ENCODE data around the gene TRIM71. TPM values are rescaled to one million over a fixed set of nuclear protein-coding genes. Genes with fewer than 3 reads are reported as not detected.
A peak's percentile ranks its signal among the peaks of the same experiment; 100 is the strongest.

TRIM71 gene
- total RNA-seq, 2 donors from 2014 or later = 154 to 169 TPM

DNA sequence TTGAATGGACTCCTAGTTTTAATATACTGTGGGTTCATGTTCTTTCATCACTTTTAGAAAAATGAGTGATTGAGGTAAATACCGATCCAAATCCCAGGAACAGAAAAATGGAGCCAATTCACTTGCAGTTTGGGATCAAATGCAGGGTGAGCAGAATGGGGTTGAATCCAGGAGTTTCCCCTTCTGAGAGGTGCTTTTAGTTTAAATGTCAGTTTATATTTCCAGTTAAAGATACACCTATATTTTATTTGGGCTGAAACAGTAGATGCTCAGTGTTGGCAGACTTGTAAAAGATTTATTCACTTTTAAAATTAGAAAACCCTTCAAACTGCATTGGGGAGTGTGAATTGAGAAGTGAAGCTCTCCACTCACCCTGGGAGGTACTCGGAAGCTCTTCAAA is 2.6 kb downstream of the TRIM71 start:
- Mint-ChIP-seq H3K9me3 (no peaks in the 10 kb centered on the region), H3K27ac (peak overlapping the region; percentile 86), H3K4me3 (peak overlapping the region; percentile 93), H3K36me3 (ENCODE audit: low read depth) (peaks cover 37% of the 10 kb centered on the region), H3K4me1 (peaks cover 36% of the 10 kb centered on the region), H3K27me3 (ENCODE audit: insufficient read depth) (no peaks in the 10 kb centered on the region)
- Histone ChIP-seq H3K27me3 (ENCODE audit: control insufficient read depth, insufficient read depth, low read length, poor library complexity, severe bottlenecking) (no peaks in the 10 kb centered on the region), H3K27ac (ENCODE audit: low read depth, low read length) (no peak overlapping the region), H3K9me3 (ENCODE audit: control insufficient read depth, low read length) (no peaks in the 10 kb centered on the region), H3K9ac (ENCODE audit: extremely low read depth, low read length, poor library complexity, severe bottlenecking) (peak overlapping the region; percentile 94), H3K4me1 (ENCODE audit: control insufficient read depth, insufficient read depth, low read length) (peaks cover 22% of the 10 kb centered on the region), H3K36me3 (ENCODE audit: control insufficient read depth, insufficient read depth, low read length) (peaks cover 6% of the 10 kb centered on the region), H3K4me3 (ENCODE audit: low read length) (peak overlapping the region; percentile 91)
- WGBS, 2 experiments (ENCODE audit: insufficient coverage in 1 of 2, insufficient read length in 1 of 2) = 5 to 14% methylated on average over 2 of the region's 2 CpGs
- TF ChIP-seq, protein P1, sequence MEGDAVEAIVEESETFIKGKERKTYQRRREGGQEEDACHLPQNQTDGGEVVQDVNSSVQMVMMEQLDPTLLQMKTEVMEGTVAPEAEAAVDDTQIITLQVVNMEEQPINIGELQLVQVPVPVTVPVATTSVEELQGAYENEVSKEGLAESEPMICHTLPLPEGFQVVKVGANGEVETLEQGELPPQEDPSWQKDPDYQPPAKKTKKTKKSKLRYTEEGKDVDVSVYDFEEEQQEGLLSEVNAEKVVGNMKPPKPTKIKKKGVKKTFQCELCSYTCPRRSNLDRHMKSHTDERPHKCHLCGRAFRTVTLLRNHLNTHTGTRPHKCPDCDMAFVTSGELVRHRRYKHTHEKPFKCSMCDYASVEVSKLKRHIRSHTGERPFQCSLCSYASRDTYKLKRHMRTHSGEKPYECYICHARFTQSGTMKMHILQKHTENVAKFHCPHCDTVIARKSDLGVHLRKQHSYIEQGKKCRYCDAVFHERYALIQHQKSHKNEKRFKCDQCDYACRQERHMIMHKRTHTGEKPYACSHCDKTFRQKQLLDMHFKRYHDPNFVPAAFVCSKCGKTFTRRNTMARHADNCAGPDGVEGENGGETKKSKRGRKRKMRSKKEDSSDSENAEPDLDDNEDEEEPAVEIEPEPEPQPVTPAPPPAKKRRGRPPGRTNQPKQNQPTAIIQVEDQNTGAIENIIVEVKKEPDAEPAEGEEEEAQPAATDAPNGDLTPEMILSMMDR (conservative IDR thresholded peaks at IDR 0.05) = no peak
- DNase-seq = no peak

DNA sequence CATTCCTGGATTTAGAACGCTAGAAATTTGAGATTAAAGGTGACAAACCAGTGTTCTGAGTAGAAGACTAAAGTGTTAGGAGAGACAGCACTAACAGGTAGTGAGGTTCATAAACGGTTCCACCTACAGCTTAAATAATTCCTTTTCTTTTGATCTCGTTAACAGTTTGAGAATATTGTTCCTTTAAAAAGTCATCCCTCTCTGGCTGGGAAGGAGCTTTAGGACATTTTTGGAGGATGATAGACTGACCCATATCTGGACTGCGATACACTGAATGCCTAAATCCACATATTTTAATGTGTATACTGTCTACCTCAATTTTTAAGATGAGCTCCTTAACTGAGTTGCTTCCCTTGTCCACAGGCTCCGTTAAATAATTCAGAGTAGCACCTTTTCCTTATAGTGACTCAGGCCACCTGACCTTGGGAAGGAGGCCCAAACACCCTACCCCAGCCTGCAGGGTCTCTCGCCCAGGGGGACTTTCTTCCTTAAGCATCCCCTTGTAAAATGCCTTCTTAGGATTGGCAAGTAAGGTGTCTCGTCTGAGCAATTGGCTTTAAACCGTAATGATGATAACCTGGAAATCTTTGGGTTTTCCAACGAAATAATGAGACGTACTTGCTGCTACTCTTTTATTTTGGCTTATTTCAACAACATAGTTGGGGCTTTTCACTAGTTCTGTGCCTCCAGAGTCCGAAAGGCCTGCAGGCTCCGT is 3.3 kb downstream of the TRIM71 start:
- Histone ChIP-seq H3K9ac (ENCODE audit: extremely low read depth, low read length, poor library complexity, severe bottlenecking) (peak overlapping the region; percentile 94), H3K27ac (ENCODE audit: low read depth, low read length) (no peak overlapping the region), H3K27me3 (ENCODE audit: control insufficient read depth, insufficient read depth, low read length, poor library complexity, severe bottlenecking) (no peaks in the 10 kb centered on the region), H3K9me3 (ENCODE audit: control insufficient read depth, low read length) (no peaks in the 10 kb centered on the region), H3K36me3 (ENCODE audit: control insufficient read depth, insufficient read depth, low read length) (peaks cover 9% of the 10 kb centered on the region), H3K4me1 (ENCODE audit: control insufficient read depth, insufficient read depth, low read length) (peaks cover 17% of the 10 kb centered on the region), H3K4me3 (ENCODE audit: low read length) (peak overlapping the region; percentile 91)
- peak; percentile 49 for DNase-seq
- H3K4me1 Mint-ChIP-seq = peaks cover 38% of the 10 kb centered on the region
- TF ChIP-seq, protein P1 (conservative IDR thresholded peaks at IDR 0.05) = no peak
- H3K27me3 Mint-ChIP-seq (ENCODE audit: insufficient read depth) = no peaks in the 10 kb centered on the region
- peaks cover 42% of the 10 kb centered on the region for H3K36me3 Mint-ChIP-seq (ENCODE audit: low read depth)
- WGBS, 2 experiments (ENCODE audit: insufficient coverage in 1 of 2, insufficient read length in 1 of 2) = 4 to 9% methylated on average over 9 to 12 of the region's 12 CpGs
- H3K27ac Mint-ChIP-seq = peak overlapping the region; percentile 86
- no peaks in the 10 kb centered on the region for H3K9me3 Mint-ChIP-seq
- peak overlapping the region; percentile 93 for H3K4me3 Mint-ChIP-seq

DNA sequence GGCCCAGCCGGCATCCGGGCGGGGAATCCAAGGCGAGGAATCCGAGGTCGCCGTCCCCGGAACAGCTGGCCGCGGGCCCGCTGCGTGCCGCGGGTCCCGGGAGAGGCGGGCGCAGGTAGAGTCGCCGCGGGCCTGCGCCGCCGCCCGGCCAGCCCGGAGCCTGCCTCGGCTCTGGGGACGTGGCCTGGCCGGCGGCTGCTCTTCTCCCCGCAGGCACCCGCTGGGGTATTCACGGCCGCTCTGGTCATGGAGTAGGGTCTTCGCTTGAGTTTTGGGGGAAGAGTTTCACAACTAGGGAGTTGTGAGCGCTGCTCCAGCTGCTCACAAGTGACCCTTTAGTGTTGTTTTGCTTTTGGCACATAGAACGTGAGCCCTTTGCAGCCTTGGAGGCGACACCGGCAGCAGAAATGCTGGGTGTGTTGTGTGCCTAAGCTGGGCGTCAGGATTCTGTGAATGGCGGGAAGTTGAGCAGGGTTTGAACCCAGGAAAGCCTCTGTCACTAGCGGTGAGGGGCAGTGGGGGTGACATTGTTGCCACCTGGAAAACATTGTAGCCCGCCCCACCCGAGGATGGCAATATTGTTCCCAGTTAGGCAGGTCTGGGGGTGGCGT is 4.0 kb downstream of the TRIM71 start:
- peak overlapping the region; percentile 94 for H3K9ac ChIP-seq (ENCODE audit: extremely low read depth, low read length, poor library complexity, severe bottlenecking)
- H3K4me3 ChIP-seq (ENCODE audit: low read length) = peak overlapping the region; percentile 91
- peak; percentile 69 for DNase-seq
- peak overlapping the region; percentile 91 for H3K27ac Mint-ChIP-seq
- H3K4me1 Mint-ChIP-seq = peaks cover 38% of the 10 kb centered on the region
- H3K27ac ChIP-seq (ENCODE audit: low read depth, low read length) = no peak overlapping the region
- no peaks in the 10 kb centered on the region for H3K9me3 Mint-ChIP-seq
- no peaks in the 10 kb centered on the region for H3K27me3 Mint-ChIP-seq (ENCODE audit: insufficient read depth)
- no peaks in the 10 kb centered on the region for H3K9me3 ChIP-seq (ENCODE audit: control insufficient read depth, low read length)
- WGBS, 2 experiments (ENCODE audit: insufficient coverage in 1 of 2, insufficient read length in 1 of 2) = 0 to 4% methylated on average over 5 to 44 of the region's 44 CpGs
- no peaks in the 10 kb centered on the region for H3K27me3 ChIP-seq (ENCODE audit: control insufficient read depth, insufficient read depth, low read length, poor library complexity, severe bottlenecking)
- H3K4me1 ChIP-seq (ENCODE audit: control insufficient read depth, insufficient read depth, low read length) = peaks cover 17% of the 10 kb centered on the region
- peaks cover 12% of the 10 kb centered on the region for H3K36me3 ChIP-seq (ENCODE audit: control insufficient read depth, insufficient read depth, low read length)
- TF ChIP-seq, protein P1 (conservative IDR thresholded peaks at IDR 0.05) = peak; percentile 45
- peaks cover 43% of the 10 kb centered on the region for H3K36me3 Mint-ChIP-seq (ENCODE audit: low read depth)
- H3K4me3 Mint-ChIP-seq = peak overlapping the region; percentile 93
